ENCODE measurements around the gene SAFB2. TPM values are rescaled to one million over a fixed set of nuclear protein-coding genes. Genes with fewer than 3 reads are reported as not detected.
A peak's percentile ranks its signal among the peaks of the same experiment; 100 is the strongest.

SAFB2 gene
- total RNA-seq, 2 experiments from 2014 or later, result 108 to 118 TPM

DNA sequence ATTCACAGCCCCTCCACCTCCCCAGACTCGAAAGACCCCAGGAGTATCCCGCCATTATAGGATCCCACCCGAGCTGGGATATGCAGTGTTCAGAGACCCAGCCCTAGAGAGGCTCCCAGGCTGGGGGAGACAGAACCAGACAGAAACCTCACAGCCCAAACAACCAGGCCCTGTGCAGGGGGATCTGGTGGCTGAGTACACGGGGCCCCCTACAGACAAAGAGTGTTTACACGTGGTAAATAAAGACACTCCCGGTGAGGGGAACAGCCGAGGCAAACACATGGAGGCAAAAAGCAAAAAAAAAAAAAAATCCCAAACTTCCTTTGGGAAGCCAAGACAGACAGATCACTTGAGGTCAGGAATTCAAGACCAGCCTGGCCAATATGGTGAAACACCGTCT lies 79.9 kb downstream of the SAFB2 start:
- no peak overlapping the region for H3K4me3 Mint-ChIP-seq
- H3K9me3 Mint-ChIP-seq, result no peaks in the 10 kb centered on the region
- H3K36me3 Mint-ChIP-seq (ENCODE audit: low read depth), result no peaks in the 10 kb centered on the region
- no peak overlapping the region for H3K27ac Mint-ChIP-seq
- CTCF ChIA-PET, result interaction anchor here (0.7 kb wide), 1 partner anchor 600 kb away, joined by 5 read pairs; no protein-coding TSS in a partner anchor
- peaks cover 8% of the 10 kb centered on the region for H3K27me3 Mint-ChIP-seq (ENCODE audit: low read depth)
- DNase-seq, result no peak
- no peaks in the 10 kb centered on the region for H3K4me1 Mint-ChIP-seq (ENCODE audit: low read depth)
- intact Hi-C loops (cut with micrococcal nuclease), result no loop called here

DNA sequence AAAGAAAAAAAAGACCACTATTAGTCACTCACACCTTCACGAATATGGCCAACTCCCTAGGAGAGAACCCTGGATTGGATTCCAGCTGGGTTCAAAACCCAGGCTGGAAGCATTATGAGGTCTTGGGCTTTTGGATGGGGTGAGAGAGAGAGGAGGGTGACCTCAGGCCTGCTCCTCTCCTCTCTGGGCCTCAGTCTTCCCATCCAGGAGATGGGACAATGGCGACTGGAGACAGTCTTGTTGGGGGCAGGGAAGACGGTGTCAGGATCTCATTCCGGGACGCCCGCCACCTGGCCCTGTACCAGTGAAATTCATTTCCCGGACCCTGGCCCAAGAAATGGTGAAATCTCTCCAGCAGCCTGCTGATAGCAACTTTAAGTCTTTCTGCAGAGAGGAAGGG lies 81.1 kb downstream of the SAFB2 start:
- no peaks in the 10 kb centered on the region for H3K9me3 Mint-ChIP-seq
- intact Hi-C loops (cut with micrococcal nuclease), result no loop called here
- no peaks in the 10 kb centered on the region for H3K36me3 Mint-ChIP-seq (ENCODE audit: low read depth)
- H3K27me3 Mint-ChIP-seq (ENCODE audit: low read depth), result peaks cover 11% of the 10 kb centered on the region
- no peak overlapping the region for H3K4me3 Mint-ChIP-seq
- no peak for DNase-seq
- CTCF ChIA-PET, result no interaction called here
- no peaks in the 10 kb centered on the region for H3K4me1 Mint-ChIP-seq (ENCODE audit: low read depth)
- no peak overlapping the region for H3K27ac Mint-ChIP-seq

DNA sequence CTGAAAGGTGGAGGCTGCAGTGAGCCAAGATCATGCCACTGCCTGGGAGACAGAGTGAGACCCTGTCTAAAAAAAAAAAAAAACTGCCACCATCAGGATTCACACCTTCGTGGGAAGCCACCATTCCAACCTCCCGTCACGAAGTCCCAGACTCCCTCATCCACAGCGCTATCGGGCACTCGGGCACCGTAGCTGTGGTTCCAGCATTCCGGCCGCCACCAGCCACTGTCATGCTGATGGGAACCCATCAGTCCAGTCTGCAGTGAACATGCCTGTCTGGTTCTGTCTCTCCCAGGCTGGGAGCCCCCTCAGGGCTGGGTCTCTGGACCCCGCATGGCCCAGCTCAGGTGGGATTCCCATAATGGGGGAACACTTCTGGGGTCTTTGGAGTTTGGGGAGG lies 82.4 kb downstream of the SAFB2 start:
- DNase-seq, result no peak
- Mint-ChIP-seq H3K36me3 (ENCODE audit: low read depth) (no peaks in the 10 kb centered on the region), H3K4me3 (no peak overlapping the region), H3K4me1 (ENCODE audit: low read depth) (no peaks in the 10 kb centered on the region), H3K27me3 (ENCODE audit: low read depth) (peaks cover 17% of the 10 kb centered on the region), H3K9me3 (peaks cover 4% of the 10 kb centered on the region), H3K27ac (peak overlapping the region; percentile 59)
- CTCF ChIA-PET, result no interaction called here
- intact Hi-C loops (cut with micrococcal nuclease), result no loop called here

DNA sequence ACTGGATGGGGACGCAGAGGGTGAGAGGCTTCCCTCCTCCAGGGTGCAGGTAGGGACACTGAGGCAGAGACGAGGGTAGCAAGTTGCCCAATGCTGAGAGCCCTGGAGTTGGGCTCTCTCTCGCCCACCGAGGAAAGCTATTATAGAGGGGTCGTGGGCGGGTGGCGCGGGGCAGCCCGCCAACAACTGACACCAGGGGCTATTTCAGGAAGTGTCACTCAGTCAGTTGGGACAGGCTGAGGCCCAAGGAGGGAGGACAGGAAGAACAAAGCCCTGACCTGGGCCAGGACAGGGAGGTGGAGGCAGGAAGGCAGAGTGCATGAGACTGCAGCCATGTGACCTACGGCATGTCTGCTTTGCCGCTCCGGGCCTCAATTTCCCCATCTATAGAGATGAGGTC lies 84.7 kb downstream of the SAFB2 start:
- no peak overlapping the region for H3K27ac Mint-ChIP-seq
- H3K4me3 Mint-ChIP-seq, result no peak overlapping the region
- H3K9me3 Mint-ChIP-seq, result peaks cover 16% of the 10 kb centered on the region
- no peak for DNase-seq
- H3K36me3 Mint-ChIP-seq (ENCODE audit: low read depth), result peaks cover 4% of the 10 kb centered on the region
- no peaks in the 10 kb centered on the region for H3K4me1 Mint-ChIP-seq (ENCODE audit: low read depth)
- H3K27me3 Mint-ChIP-seq (ENCODE audit: low read depth), result peaks cover 19% of the 10 kb centered on the region
- intact Hi-C loops (cut with micrococcal nuclease), result no loop called here
- CTCF ChIA-PET, result no interaction called here

Other genes with a start within 250 kb of the SAFB2 start
- not detected for gene ZNRF4, start 167.4 kb downstream of the SAFB2 start, total RNA-seq
- gene TINCR, start 54.8 kb downstream of the SAFB2 start, total RNA-seq, result 1 to 10 TPM in 1 of 2 experiments, under 1 TPM in 1; 0.83 to 1.0 TPM
- 100 to 1,000 TPM; 120 to 129 TPM for gene SAFB, start 307 bp upstream of the SAFB2 start, total RNA-seq
- 10 to 100 TPM; 43.3 to 44.8 TPM for gene MICOS13, start 57.7 kb upstream of the SAFB2 start, total RNA-seq
- gene HSD11B1L, start 58.3 kb upstream of the SAFB2 start, total RNA-seq, result 1 to 10 TPM; 2.6 to 3.0 TPM
- gene RPL36, start 67.5 kb upstream of the SAFB2 start, total RNA-seq, result 1,000 to 10,000 TPM; 1,916 to 2,003 TPM
- 100 to 1,000 TPM; 223 to 229 TPM for gene LONP1, start 97.4 kb upstream of the SAFB2 start, total RNA-seq
- not detected for gene CATSPERD, start 97.9 kb upstream of the SAFB2 start, total RNA-seq
- 1 to 10 TPM; 1.1 to 1.5 TPM for gene PRR22, start 162.0 kb upstream of the SAFB2 start, total RNA-seq
- gene DUS3L, start 168.4 kb upstream of the SAFB2 start, total RNA-seq, result 10 to 100 TPM; 43.1 to 45.2 TPM
- gene NRTN, start 182.3 kb upstream of the SAFB2 start, total RNA-seq, result under 1 TPM; 0.38 to 0.42 TPM
- gene FUT6, start 216.9 kb upstream of the SAFB2 start, total RNA-seq, result not detected
- not detected for gene FUT3, start 228.7 kb upstream of the SAFB2 start, total RNA-seq
- under 1 TPM; 0.19 to 0.30 TPM for gene FUT5, start 247.8 kb upstream of the SAFB2 start, total RNA-seq